IPS DF 4.7 (cell line): Measurements from ENCODE around the gene PAM.
"Not testable (repeated sequence)": the region's sequence is repeated elsewhere in the genome, so short reads cannot be mapped to it uniquely, and the experiment has no call there.

ENCODE experiments used
- DNase-seq: peaks from one replicate; pipeline ENCODE4 v3.0.0-alpha.2; 2013; ENCODE audit warnings: low spot score; ENCODE audit errors: extremely low read depth

The PAM gene

DNA sequence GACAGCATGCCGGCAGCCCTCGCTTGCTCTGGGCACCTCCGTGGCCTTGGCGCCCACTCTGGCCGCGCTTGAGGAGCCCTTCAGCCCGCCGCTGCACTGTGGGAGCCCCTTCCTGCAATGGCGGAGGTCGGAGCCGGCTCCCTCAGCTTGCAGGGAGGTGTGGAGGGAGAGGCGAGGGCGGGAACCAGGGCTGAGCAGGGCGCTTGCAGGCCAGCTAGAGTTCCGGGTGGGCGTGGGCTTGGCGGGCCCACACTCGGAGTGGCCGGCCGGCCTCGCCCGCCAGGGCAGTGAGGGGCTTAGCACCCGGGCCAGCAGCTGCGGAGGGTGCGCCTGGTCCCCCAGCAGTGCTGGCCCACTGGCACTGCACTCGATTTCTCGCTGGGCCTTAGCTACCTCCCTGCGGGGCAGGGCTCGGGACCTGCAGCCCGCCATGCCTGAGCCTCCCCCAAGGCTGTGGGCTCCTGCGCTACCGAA lies 3.2 kb upstream of the PAM start:
- DNase-seq, result not testable (repeated sequence)

DNA sequence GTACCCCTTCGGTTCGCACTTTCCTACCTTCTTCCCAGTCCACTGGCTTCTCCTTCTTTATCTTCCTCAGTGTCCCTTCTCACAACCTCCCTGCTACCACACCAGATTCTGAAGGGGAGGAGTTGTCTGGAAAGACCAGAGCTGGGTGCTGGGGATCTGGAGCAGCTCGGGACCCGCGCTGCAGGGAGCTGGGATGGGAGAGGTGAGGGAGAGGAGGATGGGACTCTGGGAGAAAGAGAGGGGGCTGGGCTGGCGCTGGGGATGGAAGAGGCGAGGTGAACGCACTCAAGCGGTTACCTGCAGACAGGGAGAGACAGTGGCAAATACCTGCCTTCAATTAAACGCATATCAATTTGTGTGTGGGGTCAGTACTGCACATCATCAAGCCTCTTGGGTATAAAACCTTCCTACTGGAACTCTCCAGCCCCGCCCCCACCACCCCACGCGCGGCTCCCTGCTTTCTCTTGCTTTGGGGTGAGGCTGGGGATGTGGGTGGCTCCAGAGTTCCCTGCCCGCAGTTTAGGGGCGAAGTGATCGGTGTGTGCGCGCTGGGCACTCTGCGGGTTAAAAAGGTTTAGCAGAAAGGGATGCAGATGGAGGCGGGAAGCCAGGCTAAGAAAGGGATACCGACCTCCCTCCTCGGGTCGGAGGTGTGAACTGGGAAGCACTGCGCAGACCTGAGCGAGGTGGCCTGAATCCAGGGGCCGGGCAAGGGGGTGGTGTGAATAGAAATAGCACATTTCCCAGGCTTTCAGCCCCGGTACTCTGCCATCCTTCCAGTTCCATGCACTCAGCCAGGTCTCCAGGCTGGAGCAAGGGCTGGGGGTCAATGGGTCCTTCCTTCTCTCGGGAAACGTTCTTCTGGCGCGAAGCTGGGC lies 977 bp upstream of the PAM start:
- DNase-seq, result no peak

DNA sequence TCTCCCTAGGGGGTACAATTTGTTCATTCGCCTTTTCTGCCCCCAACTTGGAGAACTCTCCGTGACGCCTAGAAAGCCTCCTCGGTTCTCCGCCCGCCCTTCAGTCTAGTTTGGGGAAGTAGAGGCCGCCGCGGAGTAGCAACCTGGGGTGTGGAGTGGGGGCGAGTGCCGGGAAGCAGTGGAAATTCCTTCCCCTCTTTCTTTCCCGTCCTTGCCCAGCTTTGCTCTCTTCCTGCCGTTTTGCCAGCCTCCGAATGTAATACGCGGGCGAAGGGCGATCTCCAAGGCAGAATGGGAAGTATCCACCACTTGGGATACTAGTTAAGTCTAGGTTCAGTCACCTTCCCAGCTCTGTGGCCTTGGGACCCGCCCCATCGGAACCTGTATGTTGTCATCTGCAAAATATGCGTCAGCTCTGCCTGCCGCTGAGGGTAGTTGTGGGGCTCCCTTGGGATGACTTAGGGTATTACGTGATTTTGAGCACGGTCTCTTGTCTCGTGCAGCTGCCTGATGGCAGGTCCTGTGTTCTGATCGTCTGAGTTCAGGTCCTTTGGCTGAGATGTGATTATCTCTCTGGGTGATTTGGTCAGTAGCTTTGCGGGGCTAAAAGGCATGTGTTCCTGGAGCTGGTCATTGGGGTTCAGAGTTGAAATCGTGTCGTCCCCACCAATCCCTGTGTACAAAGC lies 724 bp downstream of the PAM start:
- DNase-seq, result no peak

DNA sequence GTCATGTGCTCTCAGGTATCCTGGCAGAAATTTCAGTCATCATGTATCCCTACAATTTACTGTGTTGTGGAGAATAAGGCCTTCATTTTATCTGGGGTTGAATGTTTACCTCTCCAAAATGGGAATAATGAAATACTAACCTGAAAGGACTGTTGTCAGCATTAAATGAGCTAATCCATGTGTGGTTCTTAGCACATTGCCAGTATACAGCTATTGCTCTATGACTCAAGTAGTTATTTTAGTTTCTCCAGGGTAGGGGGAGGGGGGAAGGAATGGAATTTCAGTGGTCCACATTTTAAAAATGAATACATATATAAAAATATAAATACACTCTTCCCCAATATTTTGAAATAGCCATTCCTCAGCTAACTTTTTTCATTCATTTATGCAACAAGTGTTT lies 3.5 kb downstream of the PAM start:
- DNase-seq, result no peak

DNA sequence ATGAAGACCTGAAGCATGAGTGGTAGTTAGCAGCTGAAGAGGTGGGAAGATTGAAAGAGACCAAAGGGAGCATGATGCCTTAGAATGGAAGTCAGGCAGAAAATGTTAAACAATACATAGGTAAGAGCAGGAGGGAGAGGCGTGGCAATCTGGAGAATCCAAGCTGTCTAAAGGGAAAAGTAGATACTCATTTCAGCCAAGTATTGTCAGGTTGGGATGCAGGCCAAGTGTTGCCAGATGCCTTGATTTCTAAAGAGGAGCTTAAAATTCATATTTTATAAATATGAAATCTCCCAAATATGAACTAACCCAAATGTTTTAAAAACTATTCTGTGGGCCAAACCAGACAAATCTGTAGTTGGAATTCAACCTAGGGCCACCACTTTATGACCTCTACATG lies 4.2 kb downstream of the PAM start:
- no peak for DNase-seq

DNA sequence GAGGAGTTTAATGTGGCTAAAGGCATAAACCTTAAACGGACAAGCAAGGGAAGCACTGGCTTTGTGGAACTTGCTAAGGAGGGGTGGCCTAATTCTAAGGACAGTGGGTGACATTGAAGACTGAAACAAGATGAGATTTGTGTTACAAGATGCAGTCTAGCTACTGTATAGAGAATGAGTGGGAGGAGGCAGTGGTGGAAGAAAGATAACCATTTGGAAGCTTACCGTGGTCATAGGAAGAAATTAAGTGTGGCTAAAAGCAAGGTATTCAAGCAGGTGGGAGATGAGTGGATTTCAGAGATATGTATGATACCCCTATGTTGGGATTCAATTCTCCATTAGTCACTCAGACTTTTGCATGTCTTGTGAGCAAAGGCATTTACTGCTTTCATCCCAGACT lies 4.6 kb downstream of the PAM start:
- no peak for DNase-seq

DNA sequence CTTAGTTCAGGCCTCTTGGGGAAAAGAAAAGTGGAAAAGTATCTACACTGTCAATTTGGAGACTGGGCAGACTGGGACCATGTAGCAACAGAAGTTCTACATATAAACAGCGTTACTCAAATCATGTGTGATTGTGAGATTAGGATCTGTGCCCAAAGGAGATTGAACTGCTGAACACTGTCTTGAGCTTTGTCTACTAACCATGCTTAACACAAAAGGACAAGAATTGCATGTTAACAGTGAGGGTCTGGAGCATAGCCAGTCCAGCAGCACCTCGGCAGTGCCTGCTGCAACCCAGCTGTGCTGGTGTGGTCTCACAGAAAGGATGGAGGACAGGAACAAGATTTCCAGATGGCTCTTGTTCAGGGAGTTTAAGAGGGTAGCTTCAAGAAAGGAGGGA lies 5.7 kb downstream of the PAM start:
- DNase-seq, result no peak

DNA sequence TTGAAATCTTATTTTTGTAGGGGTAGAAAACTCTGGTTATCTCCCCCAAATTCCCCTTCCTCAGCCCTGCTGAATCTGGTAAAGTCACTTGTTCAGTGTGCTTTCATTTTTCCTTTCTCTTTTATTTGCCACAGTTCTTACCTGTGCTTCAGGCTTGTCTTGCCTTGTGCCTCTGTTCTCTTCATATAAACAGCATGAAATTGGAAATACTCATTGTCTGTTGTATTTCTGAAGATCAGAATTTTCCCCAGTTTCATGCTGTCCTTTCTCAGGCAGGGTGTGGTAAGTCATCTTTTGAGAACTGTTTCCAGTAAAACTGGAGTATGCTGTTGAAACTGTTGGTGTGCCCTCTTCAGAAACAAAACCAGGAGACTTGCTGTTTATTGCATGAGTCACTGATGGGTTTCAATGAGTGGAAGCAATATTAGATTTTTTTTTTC lies 7.0 kb downstream of the PAM start:
- no peak for DNase-seq

DNA sequence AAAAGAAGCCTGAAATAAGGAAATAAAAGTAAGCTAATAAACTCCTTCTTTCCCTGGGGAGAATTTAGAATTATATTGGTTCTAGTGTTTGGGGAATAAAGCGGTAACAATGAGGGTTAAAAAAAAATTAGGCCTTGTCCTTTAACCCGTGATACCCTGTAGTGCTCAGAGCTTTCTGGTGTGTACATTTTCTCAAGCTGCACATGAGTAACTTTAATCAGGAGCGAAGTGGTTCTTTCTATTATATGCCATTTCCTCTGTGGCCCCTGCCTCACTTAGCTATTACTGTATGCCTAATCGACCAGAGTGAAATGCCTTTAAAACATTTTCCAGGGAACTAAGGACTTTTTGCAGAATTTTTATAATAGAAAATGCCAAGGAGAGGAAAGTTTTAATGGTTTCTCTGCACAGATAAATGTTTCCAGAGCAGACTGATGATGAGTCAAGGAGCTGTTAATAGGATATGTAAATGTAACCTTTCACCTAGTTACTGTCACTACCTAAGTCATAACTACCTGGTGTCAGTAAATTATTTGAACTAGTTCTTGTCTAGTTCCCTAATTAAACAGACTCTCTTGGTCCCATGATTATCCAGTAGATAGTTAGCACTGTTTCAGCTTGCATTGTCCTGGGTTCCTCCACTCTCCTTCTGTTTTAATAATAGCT lies 7.6 kb downstream of the PAM start:
- DNase-seq, result no peak

DNA sequence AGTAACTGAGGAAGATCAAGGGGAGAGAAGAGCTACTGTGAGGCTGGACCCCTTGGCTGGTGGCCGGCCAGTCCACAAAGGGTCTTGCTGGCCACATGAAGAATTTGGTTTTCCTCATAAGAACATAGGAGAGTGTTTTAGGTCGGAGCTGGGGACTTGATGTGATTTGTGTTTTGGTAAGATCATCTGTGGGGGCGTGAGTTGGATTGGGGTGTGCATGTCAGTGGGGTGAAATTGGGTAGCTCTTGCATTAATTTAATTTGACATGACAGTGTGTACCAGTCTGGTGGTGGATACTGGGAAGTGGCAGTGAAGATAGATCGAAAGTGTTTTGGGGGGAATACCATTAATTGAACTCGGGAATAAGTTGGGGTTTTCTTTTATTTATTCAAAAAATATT lies 8.6 kb downstream of the PAM start:
- no peak for DNase-seq

DNA sequence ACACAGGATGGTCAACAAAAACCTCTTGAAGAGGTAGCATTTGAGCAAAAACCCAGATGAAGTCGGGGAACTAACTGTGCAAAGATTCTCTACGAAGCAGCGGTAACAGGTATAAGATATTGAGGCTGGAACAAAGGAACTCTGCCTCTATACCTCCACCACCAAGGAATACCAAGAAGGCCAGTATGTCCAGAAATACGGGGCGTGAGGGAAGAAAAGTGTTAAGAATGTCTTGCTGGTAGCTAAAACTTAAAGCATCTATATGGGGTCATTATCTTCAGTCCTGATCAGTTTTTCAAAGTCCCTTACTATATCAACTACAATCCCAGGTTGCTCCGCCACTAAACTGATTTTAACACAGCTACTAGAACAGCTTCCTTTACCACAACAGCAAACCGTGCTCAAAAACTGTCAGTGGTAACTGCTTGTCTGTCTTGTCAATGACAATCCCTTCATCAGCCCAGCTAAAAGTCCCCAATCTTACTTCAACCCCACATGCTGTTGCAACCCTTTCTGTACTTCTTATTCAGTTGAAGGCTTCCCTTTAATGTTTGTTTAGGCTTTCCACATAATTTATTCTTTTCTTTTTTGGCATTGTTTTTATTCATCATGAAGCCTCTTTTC lies 9.4 kb downstream of the PAM start:
- DNase-seq, result no peak

DNA sequence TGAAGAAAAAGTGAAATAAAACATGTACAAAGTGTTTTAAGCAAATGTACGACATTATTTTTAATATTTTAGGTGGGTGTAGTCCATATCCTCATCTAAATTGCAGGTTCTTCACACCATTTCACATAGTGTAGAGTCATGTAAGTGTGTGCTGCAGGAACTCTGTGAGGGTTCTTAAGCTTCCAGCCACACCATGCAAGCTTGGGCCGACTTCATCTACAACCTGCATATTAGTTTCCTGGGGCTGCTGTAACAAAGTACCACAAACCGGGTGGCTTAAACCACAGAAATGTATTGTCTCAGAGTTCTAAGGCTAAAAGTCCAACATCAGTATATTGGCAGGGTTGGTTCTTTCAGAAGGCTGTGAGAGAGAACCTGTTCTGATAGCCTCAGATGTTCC lies 10.2 kb downstream of the PAM start:
- no peak for DNase-seq

DNA sequence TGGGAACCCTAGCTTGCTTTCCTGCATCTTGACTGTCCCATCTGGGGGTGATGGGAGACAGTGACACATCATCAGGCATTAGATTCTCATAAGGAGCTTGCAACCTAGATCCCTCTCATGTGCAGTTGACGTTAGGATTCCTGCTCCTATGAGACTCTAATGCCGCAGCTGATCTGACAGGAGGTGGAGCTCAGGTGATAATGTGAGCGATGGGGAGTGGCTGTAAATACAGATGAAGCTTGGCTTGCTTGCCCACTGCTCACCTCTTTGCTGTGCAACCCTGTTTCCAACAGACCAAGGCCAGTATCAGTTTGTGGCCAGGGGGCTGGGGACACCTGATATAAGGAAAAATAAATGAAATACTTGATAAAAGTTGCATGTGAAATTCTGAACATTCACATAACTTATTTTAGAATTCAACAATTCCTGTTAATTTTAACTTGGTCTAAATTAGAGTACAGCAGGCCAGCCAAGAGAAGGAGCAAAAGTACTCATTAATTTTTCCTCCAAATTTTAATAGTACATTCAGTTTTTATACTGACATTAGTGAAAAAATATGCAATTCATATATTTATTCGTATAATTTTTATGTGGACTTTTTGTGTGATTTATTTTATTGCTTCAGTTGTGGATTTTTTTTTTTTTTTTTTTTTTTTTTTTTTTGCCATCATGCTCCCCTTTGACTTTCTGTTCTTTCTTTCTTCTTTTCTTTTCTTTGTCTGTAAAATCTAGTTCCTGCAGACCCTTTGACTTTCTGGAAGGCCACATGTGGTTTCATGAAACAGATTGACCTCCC lies 11.4 kb downstream of the PAM start:
- no peak for DNase-seq

DNA sequence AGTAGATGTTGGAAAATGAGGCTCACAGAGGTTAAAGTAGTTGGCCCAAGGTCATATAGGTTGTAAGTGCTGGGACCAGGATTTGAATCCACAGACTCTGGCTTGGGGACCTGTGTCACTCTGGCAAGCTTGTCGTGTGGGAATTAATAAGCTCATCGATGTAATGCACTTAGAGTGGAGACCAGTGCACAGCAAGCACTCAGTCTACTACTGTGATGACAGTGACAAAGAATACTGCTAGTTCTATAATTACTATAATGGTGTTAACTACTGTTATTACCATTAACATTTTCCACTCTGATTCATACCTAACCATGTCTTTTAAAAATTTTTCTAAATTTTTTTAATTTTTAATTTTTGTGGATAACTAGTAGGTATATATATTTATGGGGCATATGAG lies 12.8 kb downstream of the PAM start:
- DNase-seq, result no peak

DNA sequence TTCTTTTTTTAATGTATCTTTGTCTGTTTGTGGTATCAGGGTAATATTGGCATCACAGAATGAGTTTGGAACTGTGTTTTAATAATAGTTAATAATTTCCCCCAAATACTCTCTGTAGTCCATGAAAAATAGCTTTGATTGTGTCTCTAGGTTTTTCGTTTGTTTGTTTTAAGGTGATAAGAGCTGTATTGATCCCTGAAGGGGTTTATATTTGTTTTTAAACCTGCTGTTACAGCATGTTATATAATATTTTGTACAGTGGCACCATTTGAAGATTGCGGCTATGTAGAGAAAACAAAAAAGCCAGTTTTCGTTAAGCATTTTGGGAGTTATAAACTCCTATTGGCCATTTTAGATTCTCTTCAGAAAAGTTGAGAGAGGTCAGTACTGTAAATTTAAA lies 15.7 kb downstream of the PAM start:
- DNase-seq, result no peak

DNA sequence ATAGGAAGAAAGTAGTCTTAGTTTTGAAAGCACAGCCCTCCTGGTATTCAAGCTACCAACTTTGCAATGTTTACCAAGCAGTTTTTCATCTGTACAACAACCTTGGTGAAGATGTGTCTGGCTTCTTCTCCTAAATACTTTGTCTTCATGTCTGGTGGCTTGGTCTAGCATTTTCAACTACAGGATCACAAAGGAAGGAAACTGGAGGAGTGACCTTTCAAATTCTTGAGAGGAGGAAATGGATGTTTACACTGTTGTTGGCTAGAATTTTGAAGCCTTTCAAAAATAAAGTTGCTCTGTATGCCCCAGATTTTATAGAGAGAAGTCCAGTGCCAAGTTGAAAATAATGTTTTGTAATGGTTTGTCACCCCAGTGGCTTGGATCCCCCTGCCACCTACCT lies 16.3 kb downstream of the PAM start:
- no peak for DNase-seq

DNA sequence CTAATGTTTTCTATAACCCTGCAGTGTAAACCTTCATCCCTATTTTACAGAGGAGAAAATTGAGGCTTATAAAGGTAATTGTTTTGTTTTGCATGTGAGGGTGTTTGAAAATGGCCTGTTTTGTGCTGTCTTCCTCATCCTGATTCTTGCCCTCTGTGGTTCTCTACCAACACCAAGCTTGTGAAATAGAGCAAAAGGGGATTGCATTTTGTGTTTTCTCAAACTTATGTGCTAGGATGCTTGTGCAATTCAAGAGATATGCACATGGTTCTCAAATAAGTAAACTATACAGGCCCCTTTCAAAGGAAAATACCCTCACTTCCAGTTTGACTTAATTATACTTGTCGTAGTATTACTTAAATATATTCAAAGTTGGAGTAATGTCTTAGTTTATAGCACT lies 17.2 kb downstream of the PAM start:
- no peak for DNase-seq

DNA sequence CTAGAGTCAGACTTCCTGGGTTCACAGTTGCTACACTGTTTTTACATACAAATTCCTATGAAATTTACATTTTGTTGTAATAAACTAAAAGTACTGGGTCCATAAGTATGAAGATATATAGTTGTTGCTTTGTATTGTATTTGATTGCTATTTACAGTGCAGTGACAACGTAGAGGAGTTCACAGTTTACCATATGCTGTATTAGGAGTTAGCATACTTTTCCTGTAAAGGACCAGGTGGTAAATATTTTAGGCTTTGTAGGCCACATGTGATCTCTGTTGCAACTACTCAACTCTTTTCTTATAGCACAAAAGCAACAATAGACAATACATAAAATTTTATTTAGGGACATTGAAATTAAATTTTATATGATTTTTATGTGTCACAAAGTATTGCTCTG lies 18.0 kb downstream of the PAM start:
- DNase-seq, result no peak

DNA sequence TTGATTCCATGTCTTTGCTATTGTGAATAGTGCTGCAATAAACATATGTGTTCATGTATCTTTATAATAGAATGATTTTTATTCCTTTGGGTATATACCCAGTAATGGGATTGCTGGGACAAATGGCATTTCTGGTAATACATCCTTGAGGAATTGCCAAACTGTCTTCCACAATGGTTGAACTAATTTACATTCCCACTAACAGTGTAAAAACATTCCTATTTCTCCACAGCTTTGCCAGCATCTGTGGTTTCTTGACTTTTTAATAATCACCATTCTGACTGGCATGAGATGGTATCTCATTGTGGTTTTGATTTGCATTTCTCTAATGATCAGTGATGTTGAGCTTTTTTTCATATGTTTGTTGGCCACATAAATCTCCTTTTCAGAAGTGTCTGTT lies 20.7 kb downstream of the PAM start:
- DNase-seq, result not testable (repeated sequence)

DNA sequence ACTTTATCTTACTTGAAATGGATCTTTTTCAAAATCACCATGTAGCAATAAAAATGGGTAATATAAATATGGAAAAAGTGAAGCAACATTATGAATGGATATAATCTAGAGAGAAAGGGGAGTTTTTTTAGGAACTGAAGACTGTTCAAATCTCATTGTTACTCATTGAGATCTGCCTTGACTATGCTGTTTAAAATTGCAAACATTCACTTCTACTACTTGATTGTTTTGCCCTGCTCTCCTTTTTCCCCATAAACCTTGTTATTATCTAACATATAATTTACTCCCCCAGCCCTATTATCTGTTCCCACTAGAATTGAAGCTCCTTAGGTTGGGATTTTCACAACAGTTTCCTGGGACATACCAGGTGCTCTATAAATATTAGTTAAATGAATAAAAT lies 22.0 kb downstream of the PAM start:
- no peak for DNase-seq

DNA sequence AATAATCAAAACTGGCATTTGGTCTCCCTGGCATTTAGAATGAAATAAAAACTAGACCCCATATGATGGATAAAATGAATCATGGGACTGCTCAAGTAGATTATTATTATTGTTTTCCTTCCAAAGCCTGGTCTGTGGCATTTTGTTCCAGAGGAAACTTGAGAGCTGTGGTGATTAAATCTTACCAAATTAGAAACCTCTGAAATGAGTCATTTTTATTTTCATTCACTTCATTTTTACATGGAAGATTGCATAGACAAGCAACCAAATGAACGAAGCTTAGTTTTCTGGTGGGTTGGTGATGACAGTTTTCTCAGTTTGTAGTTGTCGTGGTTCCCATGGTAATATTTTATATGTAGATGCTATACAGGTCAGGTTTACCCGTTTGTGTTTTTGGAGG lies 23.4 kb downstream of the PAM start:
- DNase-seq, result no peak
